Subcutaneous adipose tissue (tissue), 4 donors: ENCODE data around the gene TMIGD2. TPM values are rescaled to one million over a fixed set of nuclear protein-coding genes. Genes with fewer than 3 reads are reported as not detected.

ENCODE experiments used
- CTCF ChIP-seq: fragments of 450-650 bp; IDR thresholded peaks from one replicate; pipeline ENCODE4 v1.5.1; 2016; ENCODE audit warnings: low read depth, mild to moderate bottlenecking, control low read depth, antibody characterized with exemption, moderate library complexity
- total RNA-seq, 4 donors: library from RNA; depleted of rRNA; stranded (reverse); fragments of >200 nt; gene quantifications; one replicate each; pipeline ENCODE4 v1.1.0, GENCODE V29; 2016

The TMIGD2 gene, protein sequence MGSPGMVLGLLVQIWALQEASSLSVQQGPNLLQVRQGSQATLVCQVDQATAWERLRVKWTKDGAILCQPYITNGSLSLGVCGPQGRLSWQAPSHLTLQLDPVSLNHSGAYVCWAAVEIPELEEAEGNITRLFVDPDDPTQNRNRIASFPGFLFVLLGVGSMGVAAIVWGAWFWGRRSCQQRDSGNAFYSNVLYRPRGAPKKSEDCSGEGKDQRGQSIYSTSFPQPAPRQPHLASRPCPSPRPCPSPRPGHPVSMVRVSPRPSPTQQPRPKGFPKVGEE
- under 1 TPM in 1 of 4 donors, not detected in 3; 0.34 TPM for total RNA-seq

GRCh38 chr19:4302243-4302640, at the start of gene TMIGD2:
TMIGD2 (minus strand) TSS chr19:4302389; CDS start chr19:4302385, 4 bp downstream.
- no peak for TF ChIP-seq CTCF

GRCh38 chr19:4350726-4351125, 48.5 kb upstream of the TMIGD2 start:
- TF ChIP-seq CTCF = no peak

GRCh38 chr19:4350111-4350510, 47.9 kb upstream of the TMIGD2 start:
- no peak for TF ChIP-seq CTCF

GRCh38 chr19:4347521-4347920, 45.3 kb upstream of the TMIGD2 start:
- TF ChIP-seq CTCF = no peak

DNA sequence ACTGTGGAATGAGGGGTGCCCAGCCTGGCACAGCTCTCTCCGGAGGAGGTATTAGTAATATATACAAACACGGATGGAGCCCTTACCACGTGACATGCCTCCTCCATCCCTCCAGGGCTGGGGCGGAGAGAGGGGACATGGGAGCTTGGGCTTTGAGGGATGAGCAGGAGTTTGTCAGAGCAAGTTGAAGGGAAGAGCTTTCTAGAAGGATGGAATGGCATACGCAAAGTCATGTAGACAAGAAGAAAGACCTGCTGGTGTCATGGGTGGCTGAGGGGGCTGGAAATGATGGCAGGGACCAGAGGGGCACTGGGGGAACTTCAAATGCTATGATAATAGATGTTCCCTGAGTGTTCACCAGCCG, 43.8 kb upstream of the TMIGD2 start:
- TF ChIP-seq CTCF = no peak

GRCh38 chr19:4345342-4346019, 43.3 kb upstream of the TMIGD2 start:
- TF ChIP-seq CTCF = no peak

DNA sequence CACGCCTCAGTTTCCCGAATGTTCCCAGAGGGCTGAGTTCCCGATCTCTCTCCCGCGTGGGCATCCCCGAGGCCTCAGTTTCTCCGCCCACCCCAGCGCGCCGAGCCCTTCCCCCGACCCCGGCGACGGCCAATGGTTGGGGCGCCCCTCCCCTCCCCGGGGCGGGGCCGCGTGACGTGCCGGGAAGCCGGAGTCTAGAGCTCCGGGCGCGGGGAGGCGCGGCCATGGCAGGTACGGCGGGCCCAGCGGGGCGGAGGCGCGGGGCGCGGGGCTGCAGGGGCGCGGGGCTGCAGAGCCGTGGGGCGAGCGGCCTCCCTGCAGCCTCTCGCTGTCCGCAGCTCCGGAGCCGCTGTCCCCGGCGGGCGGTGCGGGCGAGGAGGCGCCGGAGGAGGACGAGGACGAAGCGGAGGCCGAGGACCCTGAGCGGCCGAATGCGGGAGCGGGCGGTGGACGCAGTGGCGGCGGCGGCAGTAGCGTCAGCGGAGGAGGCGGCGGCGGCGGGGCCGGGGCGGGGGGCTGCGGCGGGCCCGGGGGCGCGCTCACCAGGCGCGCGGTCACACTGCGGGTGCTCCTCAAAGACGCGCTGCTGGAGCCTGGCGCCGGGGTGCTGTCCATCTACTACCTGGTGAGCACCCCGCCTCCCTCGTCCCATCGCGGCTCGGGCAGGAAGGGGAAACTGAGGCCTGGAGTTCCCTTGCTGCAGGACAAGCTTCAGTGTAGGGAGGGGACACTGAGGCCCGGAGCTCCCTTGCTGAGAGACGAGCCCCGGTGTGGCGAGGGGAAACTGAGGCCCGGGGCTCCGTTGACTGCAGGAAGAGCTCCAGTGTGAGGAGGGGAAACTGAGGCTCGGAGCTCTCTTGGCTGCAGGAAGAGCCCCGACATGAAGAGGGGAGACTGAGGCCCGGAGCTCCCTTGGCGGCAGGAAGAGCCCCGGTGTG, 41.5 kb upstream of the TMIGD2 start, which contains the start of gene MPND:
Gene MPND (plus strand): TSS at position 193 of the 938 bp plus-strand sequence. CDS start 32 bp downstream, at position 225.
- no peak for TF ChIP-seq CTCF
